GM19240 (cell line): ENCODE results near the gene FCGBP.
"Not testable (repeated sequence)": the region's sequence is repeated elsewhere in the genome, so short reads cannot be mapped to it uniquely, and the experiment has no call there.

Experiments
- DNase-seq: peaks from one replicate; pipeline ENCODE4 v3.0.0; 2011; ENCODE audit warnings: low spot score; ENCODE audit not compliant: insufficient read length

Gene FCGBP

DNA sequence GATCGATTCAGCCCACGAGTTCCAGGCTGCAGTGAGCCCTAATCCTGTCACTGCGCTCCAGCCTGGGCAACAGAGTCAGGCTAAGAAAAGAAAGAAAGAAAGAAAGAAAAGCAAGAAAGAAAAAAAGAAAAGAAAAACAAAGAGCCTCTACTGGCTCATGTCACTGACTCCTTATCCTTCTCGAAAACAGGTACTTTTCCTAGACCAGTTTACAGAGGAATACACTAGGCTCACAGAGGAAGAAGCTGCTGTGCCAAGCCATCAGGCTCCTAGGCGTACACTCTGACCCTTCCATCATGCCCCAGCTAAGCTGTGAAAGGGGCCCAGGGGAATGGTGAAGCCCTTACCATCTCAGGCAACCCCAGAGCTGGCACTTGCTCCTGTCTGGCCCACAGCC is 41.9 kb downstream of the FCGBP start:
- DNase-seq, result not testable (repeated sequence)

GRCh38 chr19:39891660-39892505 is 42.6 kb downstream of the FCGBP start:
- not testable (repeated sequence) for DNase-seq

GRCh38 chr19:39890755-39891551 is 43.5 kb downstream of the FCGBP start:
- DNase-seq, result no peak

GRCh38 chr19:39889872-39890754 is 44.3 kb downstream of the FCGBP start:
- not testable (repeated sequence) for DNase-seq

DNA sequence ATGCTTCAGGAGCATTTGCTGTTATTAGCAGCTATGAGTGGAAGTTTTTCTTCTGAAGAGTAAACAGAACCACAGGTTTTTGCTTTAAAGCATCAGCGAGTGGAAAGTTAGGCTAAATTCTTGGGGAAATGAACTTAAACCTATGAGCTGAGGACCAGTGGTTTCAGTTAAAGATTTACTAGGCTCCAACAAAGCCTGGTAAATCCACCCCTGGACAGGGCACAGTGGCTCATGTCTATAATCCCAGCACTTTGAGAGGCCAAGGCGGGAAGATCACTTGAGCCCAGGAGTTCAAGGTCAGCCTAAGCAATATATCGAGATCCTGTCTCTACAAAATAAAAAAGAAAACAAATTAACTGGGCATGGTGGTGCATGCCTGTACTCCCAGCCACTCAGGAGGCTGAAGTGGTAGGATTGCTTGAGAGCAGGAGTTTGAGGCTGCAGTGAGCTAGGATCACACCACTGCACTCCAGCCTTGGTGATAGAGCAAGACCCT is 46.9 kb downstream of the FCGBP start:
- not testable (repeated sequence) for DNase-seq

GRCh38 chr19:39885821-39886554 is 48.4 kb downstream of the FCGBP start:
- not testable (repeated sequence) for DNase-seq

DNA sequence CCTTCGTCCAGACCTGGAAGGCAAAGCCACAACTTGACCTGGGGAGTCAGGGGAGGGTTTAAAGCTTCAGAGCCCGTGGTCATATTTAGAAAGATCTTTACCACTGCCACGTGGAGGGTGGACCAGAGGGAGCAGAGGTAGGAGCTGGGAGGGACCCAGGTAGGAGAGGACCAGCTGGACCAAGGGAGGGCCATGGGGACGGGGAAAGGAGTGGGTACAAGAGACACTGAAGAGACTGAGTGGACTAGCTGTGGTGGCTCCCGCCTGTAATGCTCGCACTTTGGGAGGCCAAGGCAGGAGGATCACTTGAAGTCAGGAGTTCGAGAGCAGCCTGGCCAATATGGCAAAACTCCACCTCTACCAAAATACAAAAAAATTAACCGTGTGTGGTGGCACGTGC is 49.7 kb downstream of the FCGBP start:
- DNase-seq, result not testable (repeated sequence)
